Naive thymus-derived CD4-positive, alpha-beta T cell (primary cell): Measurements from ENCODE around the gene ZNF800. TPM values are rescaled to one million over a fixed set of nuclear protein-coding genes. Genes with fewer than 3 reads are reported as not detected.

Source experiments
- ATAC-seq: fragments of 150-1000 bp; cut with Tn5 transposase; 2 replicates; pipeline ENCODE4 v1.10.0; 2021; ENCODE audit warnings: mild to moderate bottlenecking, moderate library complexity
- CTCF ChIA-PET: fragments of 350-600 bp; sonication (Branson Sonifier 250); formaldehyde crosslinking; loops from one replicate; lab custom pipeline; 2021; ENCODE audit warnings: antibody characterized with exemption; lab: Charles Lee
- POLR2A ChIA-PET: fragments of 350-600 bp; sonication (Branson Sonifier 250); formaldehyde crosslinking; loops from one replicate; lab custom pipeline; 2021; ENCODE audit warnings: antibody characterized with exemption, inconsistent platforms; lab: Charles Lee
- DNase-seq, 9 donors: peaks; one replicate each; pipeline versions ENCODE4 v3.0.0 to v3.0.0-alpha.2; 2020 to 2022; ENCODE audit warnings: mixed read lengths in 1 of 9
- H3K27ac ChIP-seq: one replicate; pipeline ENCODE4 v1.7.0; 2013; ENCODE audit warnings: mild to moderate bottlenecking, low read depth, low read length, moderate library complexity
- H3K27me3 ChIP-seq, 2 donors: one replicate each; pipeline ENCODE4 v1.7.0; 2013; ENCODE audit warnings: low read length in 2 of 2, mild to moderate bottlenecking in 2 of 2, moderate library complexity in 2 of 2; ENCODE audit not compliant: control insufficient read depth in 2 of 2, insufficient read depth in 2 of 2
- H3K36me3 ChIP-seq, 3 experiments: 1 replicate in 2 of 3; 2 replicates in 1 of 3; pipeline ENCODE4 v1.7.0; 2013; ENCODE audit warnings: low read length in 3 of 3, mild to moderate bottlenecking in 3 of 3, moderate library complexity in 1 of 3; ENCODE audit not compliant: insufficient read depth in 3 of 3, control insufficient read depth in 2 of 3
- H3K4me1 ChIP-seq, 2 donors: one replicate each; pipeline ENCODE4 v1.7.0; 2013; ENCODE audit warnings: low read length in 2 of 2, mild to moderate bottlenecking in 2 of 2, moderate library complexity in 1 of 2; ENCODE audit not compliant: control insufficient read depth in 2 of 2, insufficient read depth in 2 of 2
- H3K4me3 ChIP-seq: 2 replicates; pipeline ENCODE4 v1.7.0; 2013; ENCODE audit warnings: mild to moderate bottlenecking, low read length
- H3K9me3 ChIP-seq, 3 experiments: 1 replicate in 2 of 3; 2 replicates in 1 of 3; pipeline ENCODE4 v1.7.0; 2013; ENCODE audit warnings: low read length in 3 of 3; ENCODE audit not compliant: control insufficient read depth in 2 of 3
- H3K27ac Mint-ChIP-seq, 9 donors: one replicate each; pipeline ENCODE4 v1.8.0; 2020 to 2022; ENCODE audit warnings: mixed read lengths in 9 of 9, mild to moderate bottlenecking in 8 of 9, moderate library complexity in 5 of 9, inconsistent platforms in 2 of 9
- H3K27me3 Mint-ChIP-seq, 5 donors: one replicate each; pipeline ENCODE4 v1.8.0; 2021 to 2022; ENCODE audit warnings: mixed read lengths in 5 of 5, mild to moderate bottlenecking in 1 of 5
- H3K36me3 Mint-ChIP-seq, 5 donors: one replicate each; pipeline ENCODE4 v1.8.0; 2020 to 2022; ENCODE audit warnings: mixed read lengths in 5 of 5, mild to moderate bottlenecking in 3 of 5, inconsistent platforms in 1 of 5
- H3K4me1 Mint-ChIP-seq, 7 donors: one replicate each; pipeline ENCODE4 v1.8.0; 2020 to 2022; ENCODE audit warnings: mixed read lengths in 7 of 7, mild to moderate bottlenecking in 3 of 7, inconsistent platforms in 1 of 7
- H3K4me3 Mint-ChIP-seq, 10 donors: one replicate each; pipeline ENCODE4 v1.8.0; 2020 to 2022; ENCODE audit warnings: mild to moderate bottlenecking in 10 of 10, mixed read lengths in 10 of 10, moderate library complexity in 6 of 10, inconsistent platforms in 2 of 10
- H3K9me3 Mint-ChIP-seq, 11 donors: one replicate each; pipeline ENCODE4 v1.8.0; 2020 to 2022; ENCODE audit warnings: mixed read lengths in 11 of 11, mild to moderate bottlenecking in 4 of 11, inconsistent platforms in 1 of 11, moderate library complexity in 1 of 11
- intact Hi-C, 2 donors: fragments of 100-400 bp; cut with micrococcal nuclease; formaldehyde crosslinking; loops; one replicate each; pipeline ENCODE4 v1.15.1; 2023
- polyA plus RNA-seq, 2 donors: library from polyadenylated mRNA; unstranded; fragments of 300-500 nt; fragmentation: Illumina TruSeq; gene quantifications; one replicate each; pipeline ENCODE4 v1.2.3, GENCODE V29; 2021
- total RNA-seq, 6 experiments: library from RNA in 5 of 6; stranded (reverse) in 5 of 6; gene quantifications; 1 replicate in 5 of 6; 2 replicates in 1 of 6; pipeline ENCODE4 v1.2.3 and lab custom pipeline; 2021 to 2026

The ZNF800 gene
- total and polyA plus RNA-seq, 7 experiments from 2014 or later, result 43.3 to 71.9 (median 61.4) TPM

DNA sequence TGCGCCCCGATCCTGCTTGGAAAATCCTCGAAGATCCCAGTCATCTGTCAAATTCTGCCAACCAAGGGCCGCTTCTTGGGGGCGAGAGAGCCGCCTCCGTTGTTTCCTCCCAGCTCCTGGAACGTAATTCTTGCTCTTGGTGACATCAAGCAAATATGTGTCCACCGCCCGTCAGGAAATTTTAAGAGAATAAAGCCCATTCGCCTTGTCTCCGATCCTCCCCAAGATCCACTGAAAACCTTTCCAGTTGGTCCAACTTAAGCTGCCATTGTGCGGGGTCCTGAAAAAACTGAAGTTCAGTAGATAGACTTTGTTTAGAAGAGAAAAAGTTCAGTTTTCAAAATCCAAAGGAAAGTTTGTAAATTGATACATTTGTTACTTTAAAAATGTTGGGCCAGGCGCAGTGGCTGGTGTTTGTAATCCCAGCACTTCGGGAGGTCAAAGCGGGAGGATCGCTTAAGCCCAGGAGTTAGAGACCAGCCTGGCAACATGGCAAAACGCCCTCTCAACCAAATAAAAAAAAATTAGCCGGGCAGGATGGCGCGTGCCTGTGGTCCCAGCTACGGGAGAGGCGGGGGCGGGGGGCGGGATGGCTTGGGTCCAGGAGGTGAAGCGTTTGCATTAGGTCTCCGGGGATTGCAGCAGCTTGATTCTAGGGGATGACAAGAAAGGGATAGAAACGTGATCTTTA, 1.0 kb upstream of the ZNF800 start:
- H3K27me3 Mint-ChIP-seq, result peaks cover 0 to 15% (median 0%) of the 10 kb centered on the region in 5 donors
- ChIA-PET CTCF (interaction anchor here (0.7 to 1.3 kb wide), 6 partner anchors 19 to 121 kb away, joined by 3 to 7 read pairs (median 4); no protein-coding TSS in a partner anchor), POLR2A (interaction anchor here (0.6 to 5.4 kb wide), 22 partner anchors 10 to 1943 kb away, joined by 3 to 91 read pairs (median 12); partner anchors contain the start of gene GCC1)
- H3K4me3 Mint-ChIP-seq, result peak overlapping the region; percentile 88 to 99 (median 94)
- intact Hi-C loops, result loop anchor here (1.0 to 10.0 kb wide), 7 partner anchors 21 to 951 kb away; partner anchors contain the start of genes GRM8 (in 1 of the 2) and RBM28 (in 1 of the 2)
- ATAC-seq, result no peak
- H3K4me3 ChIP-seq, result peak overlapping the region; percentile 96
- no peaks in the 10 kb centered on the region for H3K27me3 ChIP-seq
- peaks cover 7 to 36% of the 10 kb centered on the region in 2 donors for H3K4me1 ChIP-seq
- H3K36me3 Mint-ChIP-seq, result peaks cover 0 to 26% (median 20%) of the 10 kb centered on the region in 5 donors
- peak overlapping the region; percentile 91 for H3K27ac ChIP-seq
- DNase-seq, result no peak
- H3K27ac Mint-ChIP-seq, result peak overlapping the region; percentile 91 to 98 (median 95)
- peaks cover 0 to 1% (median 0%) of the 10 kb centered on the region in 11 donors for H3K9me3 Mint-ChIP-seq
- no peaks in the 10 kb centered on the region for H3K9me3 ChIP-seq
- peaks cover 35 to 55% (median 45%) of the 10 kb centered on the region in 7 donors for H3K4me1 Mint-ChIP-seq
- H3K36me3 ChIP-seq, result peaks cover under 1 to 7% (median 5%) of the 10 kb centered on the region in 3 experiments

DNA sequence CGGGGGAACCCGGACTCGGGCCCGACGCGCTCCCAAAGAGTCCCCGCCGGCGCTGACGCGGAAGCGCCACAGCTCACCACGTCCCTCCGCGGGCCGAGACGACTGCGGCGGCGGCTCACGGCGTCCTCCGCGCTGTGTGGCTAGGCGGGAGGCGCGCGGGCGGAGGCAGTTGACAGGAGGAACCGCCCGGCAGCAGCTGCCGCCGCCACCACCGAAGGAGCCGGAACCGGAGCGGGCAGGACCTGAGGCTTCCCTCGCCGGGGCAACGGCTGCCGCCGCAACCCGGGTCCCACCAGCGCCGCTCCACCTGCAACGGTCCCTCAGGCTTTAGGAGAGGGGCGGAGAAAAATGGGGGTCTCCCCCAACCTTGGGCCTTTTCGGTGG, 334 bp downstream of the ZNF800 start:
- Histone ChIP-seq H3K36me3 (peaks cover 6 to 9% (median 7%) of the 10 kb centered on the region in 3 experiments), H3K27me3 (no peaks in the 10 kb centered on the region), H3K27ac (peak overlapping the region; percentile 91), H3K4me3 (peak overlapping the region; percentile 96), H3K9me3 (no peaks in the 10 kb centered on the region), H3K4me1 (peaks cover 9 to 47% of the 10 kb centered on the region in 2 donors)
- CTCF ChIA-PET, result interaction anchor here (0.6 to 2.2 kb wide), 10 partner anchors 23 to 122 kb away, joined by 3 to 12 read pairs (median 4); no protein-coding TSS in a partner anchor
- POLR2A ChIA-PET, result interaction anchor here (0.6 to 5.4 kb wide), 35 partner anchors 9 to 717 kb away, joined by 3 to 91 read pairs (median 5); partner anchors contain the start of genes ARF5 and GCC1
- peak in 8 of 9 donors; percentile 55 to 83 (median 76) for DNase-seq
- peak overlapping the region; percentile 91 to 98 (median 97) for H3K27ac Mint-ChIP-seq
- H3K27me3 Mint-ChIP-seq, result peaks cover 0 to 10% (median 0%) of the 10 kb centered on the region in 5 donors
- ATAC-seq, result peak; percentile 77
- peaks cover 4 to 34% (median 26%) of the 10 kb centered on the region in 5 donors for H3K36me3 Mint-ChIP-seq
- intact Hi-C loops, result loop anchor here (1.0 to 10.0 kb wide), 12 partner anchors 12 to 953 kb away; partner anchors contain the start of genes ARF5 (in 1 of the 2), GCC1 (in 1 of the 2), GRM8 (in 1 of the 2) and RBM28 (in 1 of the 2)
- peaks cover 46 to 68% (median 58%) of the 10 kb centered on the region in 7 donors for H3K4me1 Mint-ChIP-seq
- peak overlapping the region; percentile 93 to 99 (median 95) for H3K4me3 Mint-ChIP-seq
- peaks cover 0 to 1% (median 0%) of the 10 kb centered on the region in 11 donors for H3K9me3 Mint-ChIP-seq

DNA sequence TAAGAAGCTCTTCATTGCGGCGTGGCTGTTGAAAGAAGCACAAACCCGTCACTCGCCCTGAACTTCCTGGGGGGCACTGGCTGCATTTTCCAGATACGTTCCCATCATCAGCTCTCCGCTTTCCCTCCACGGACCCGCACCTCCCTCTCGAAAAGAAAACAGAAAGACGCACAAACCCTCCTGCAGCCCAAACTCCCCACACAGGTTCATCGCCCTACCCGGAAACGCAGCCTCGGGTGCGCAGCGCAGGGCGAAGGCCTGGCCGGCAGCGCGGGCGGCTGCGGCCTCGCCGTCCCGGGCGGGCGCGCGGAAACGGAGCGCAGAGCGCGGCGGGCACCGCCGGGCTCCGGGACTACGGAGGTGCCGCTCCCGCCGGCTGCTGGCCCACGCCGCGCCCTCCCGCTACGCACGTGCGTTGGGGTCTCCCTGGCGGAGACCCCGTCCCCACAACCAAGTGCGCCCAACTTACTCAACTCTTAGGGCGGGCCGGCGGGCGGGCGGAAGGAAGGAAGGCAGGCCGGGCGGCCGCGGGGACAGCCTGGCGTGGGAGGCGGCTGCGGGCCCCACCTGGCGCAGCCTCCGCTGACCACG, 822 bp downstream of the ZNF800 start:
- H3K4me3 ChIP-seq, result peak overlapping the region; percentile 96
- Mint-ChIP-seq H3K4me3 (peak overlapping the region; percentile 94 to 100 (median 98)), H3K4me1 (peaks cover 49 to 70% (median 62%) of the 10 kb centered on the region in 7 donors), H3K27ac (peak overlapping the region; percentile 89 to 99 (median 96)), H3K9me3 (peaks cover 0 to 1% (median 0%) of the 10 kb centered on the region in 11 donors), H3K27me3 (peaks cover 0 to 10% (median 0%) of the 10 kb centered on the region in 5 donors), H3K36me3 (peaks cover 4 to 34% (median 27%) of the 10 kb centered on the region in 5 donors)
- CTCF ChIA-PET, result interaction anchor here (1.1 to 2.2 kb wide), 4 partner anchors 23 to 59 kb away, joined by 3 to 12 read pairs (median 4); no protein-coding TSS in a partner anchor
- POLR2A ChIA-PET, result interaction anchor here (0.7 to 5.4 kb wide), 23 partner anchors 9 to 717 kb away, joined by 3 to 91 read pairs (median 12); partner anchors contain the start of gene GCC1
- intact Hi-C loops, result loop anchor here (1.0 to 10.0 kb wide), 14 partner anchors 13 to 953 kb away; partner anchors contain the start of genes ARF5 (in 1 of the 2), GCC1 (in 1 of the 2), GRM8 (in 1 of the 2) and RBM28 (in 1 of the 2)
- peaks cover 11 to 49% of the 10 kb centered on the region in 2 donors for H3K4me1 ChIP-seq
- DNase-seq (peak in 8 of 9 donors; percentile 45 to 61 (median 56)), ATAC-seq (peak; percentile 41)
- no peaks in the 10 kb centered on the region for H3K27me3 ChIP-seq
- no peaks in the 10 kb centered on the region for H3K9me3 ChIP-seq
- H3K27ac ChIP-seq, result peak overlapping the region; percentile 91
- H3K36me3 ChIP-seq, result peaks cover 6 to 10% (median 7%) of the 10 kb centered on the region in 3 experiments

DNA sequence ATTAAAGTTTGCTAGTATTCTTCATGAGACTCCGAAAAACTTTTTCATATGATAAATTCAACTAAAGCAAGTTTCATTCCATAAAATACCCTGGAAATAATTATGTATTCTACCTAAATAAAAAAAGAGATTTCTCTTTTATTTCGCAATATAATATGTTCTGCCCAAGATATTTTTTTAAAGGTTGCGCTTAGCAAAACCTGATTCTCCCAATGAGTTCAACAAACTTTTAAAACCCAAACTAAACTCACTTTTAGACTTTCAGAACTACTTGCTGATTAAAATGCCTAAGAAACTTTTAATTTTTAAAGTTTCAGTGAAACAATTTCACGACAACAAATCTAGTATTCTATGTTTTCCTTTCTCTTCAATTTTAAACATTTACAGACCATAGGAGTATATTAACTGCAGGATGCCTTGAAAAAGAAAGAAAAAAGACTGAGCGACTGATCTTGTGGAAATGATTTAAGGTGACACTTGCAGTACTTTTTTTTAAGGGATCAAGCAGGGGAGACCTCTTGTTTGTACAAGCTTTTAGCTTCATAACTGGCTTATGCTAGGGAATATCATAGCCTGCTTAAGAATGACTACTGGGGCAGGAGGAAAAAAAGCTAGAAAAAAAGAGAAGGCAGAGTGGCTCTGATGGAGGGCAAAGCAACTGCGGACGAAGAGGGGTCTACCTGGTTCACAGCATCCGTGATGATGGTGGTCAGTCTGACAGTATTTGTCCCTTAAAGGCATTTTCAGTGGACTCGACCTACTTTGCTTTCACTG, 1.5 kb downstream of the ZNF800 start:
- POLR2A ChIA-PET, result interaction anchor here (0.9 to 5.4 kb wide), 11 partner anchors 8 to 60 kb away, joined by 3 to 91 read pairs (median 13); no protein-coding TSS in a partner anchor
- Histone ChIP-seq H3K4me3 (peak overlapping the region; percentile 96), H3K27ac (peak overlapping the region; percentile 91), H3K36me3 (peaks cover 6 to 11% (median 10%) of the 10 kb centered on the region in 3 experiments), H3K9me3 (no peaks in the 10 kb centered on the region), H3K4me1 (peaks cover 11 to 53% of the 10 kb centered on the region in 2 donors), H3K27me3 (no peaks in the 10 kb centered on the region)
- ATAC-seq (no peak), DNase-seq (no peak)
- peaks cover 0 to 8% (median 0%) of the 10 kb centered on the region in 5 donors for H3K27me3 Mint-ChIP-seq
- CTCF ChIA-PET, result interaction anchor here (1.3 to 2.2 kb wide), 3 partner anchors 24 to 47 kb away, joined by 3 to 12 read pairs (median 4); no protein-coding TSS in a partner anchor
- peak overlapping the region; percentile 94 to 100 (median 98) for H3K4me3 Mint-ChIP-seq
- peaks cover 49 to 73% (median 61%) of the 10 kb centered on the region in 7 donors for H3K4me1 Mint-ChIP-seq
- intact Hi-C loops, result loop anchor here (1.0 to 10.0 kb wide), 6 partner anchors 9 to 951 kb away; partner anchors contain the start of gene RBM28 (in 1 of the 2)
- H3K9me3 Mint-ChIP-seq, result peaks cover 0 to 1% (median 0%) of the 10 kb centered on the region in 11 donors
- H3K27ac Mint-ChIP-seq, result peak overlapping the region; percentile 89 to 99 (median 95)
- peaks cover 4 to 37% (median 27%) of the 10 kb centered on the region in 5 donors for H3K36me3 Mint-ChIP-seq

DNA sequence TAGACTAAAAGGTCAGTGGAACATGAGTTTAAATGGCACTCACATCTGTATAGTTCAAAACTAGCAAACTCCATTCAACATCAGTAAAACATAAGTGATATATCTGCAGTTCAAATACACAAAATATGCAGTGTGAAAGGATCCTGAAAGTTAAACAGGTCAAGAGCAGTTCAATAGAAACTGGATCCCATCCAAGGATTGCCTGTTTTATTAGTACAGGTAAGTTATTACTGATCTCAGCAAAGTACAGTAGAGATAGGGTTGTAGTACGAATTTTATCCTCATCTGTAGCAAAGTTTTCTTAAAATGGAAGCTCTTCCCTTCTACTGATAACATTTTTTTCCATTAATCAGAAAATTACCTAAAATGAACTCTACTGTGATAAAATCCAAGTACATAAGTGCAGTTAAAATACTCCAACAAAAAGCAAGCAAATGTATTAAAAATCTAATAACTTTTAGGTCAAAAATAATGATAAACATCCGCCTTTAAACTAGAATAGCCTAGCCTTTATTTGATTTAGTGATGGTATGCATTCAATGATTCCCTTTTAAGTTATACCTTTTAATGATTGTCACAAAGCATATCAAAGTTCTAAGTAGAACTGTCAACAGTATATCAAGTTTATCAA, 2.2 kb downstream of the ZNF800 start:
- Mint-ChIP-seq H3K4me3 (peak overlapping the region; percentile 15 to 100 (median 97)), H3K4me1 (peaks cover 50 to 74% (median 65%) of the 10 kb centered on the region in 7 donors), H3K27me3 (peaks cover 0 to 3% (median 0%) of the 10 kb centered on the region in 5 donors), H3K36me3 (peaks cover 4 to 38% (median 30%) of the 10 kb centered on the region in 5 donors), H3K9me3 (peaks cover 0 to 1% (median 0%) of the 10 kb centered on the region in 11 donors), H3K27ac (peak overlapping the region in 6 of 9 donors; percentile 18 to 98 (median 70))
- no peak for DNase-seq
- peaks cover 11 to 53% of the 10 kb centered on the region in 2 donors for H3K4me1 ChIP-seq
- H3K36me3 ChIP-seq, result peaks cover 6 to 11% (median 10%) of the 10 kb centered on the region in 3 experiments
- POLR2A ChIA-PET, result interaction anchor here (4.2 kb wide), 1 partner anchor 24 kb away, joined by 68 read pairs; no protein-coding TSS in a partner anchor
- H3K27me3 ChIP-seq, result no peaks in the 10 kb centered on the region
- intact Hi-C loops, result loop anchor here (1.0 to 10.0 kb wide), 6 partner anchors 8 to 952 kb away; partner anchors contain the start of gene RBM28 (in 1 of the 2)
- CTCF ChIA-PET, result no interaction called here
- H3K9me3 ChIP-seq, result no peaks in the 10 kb centered on the region
- H3K4me3 ChIP-seq, result no peak overlapping the region
- H3K27ac ChIP-seq, result no peak overlapping the region
- ATAC-seq, result no peak
